ENCODE results near the gene TRAF1.

The TRAF1 gene

DNA sequence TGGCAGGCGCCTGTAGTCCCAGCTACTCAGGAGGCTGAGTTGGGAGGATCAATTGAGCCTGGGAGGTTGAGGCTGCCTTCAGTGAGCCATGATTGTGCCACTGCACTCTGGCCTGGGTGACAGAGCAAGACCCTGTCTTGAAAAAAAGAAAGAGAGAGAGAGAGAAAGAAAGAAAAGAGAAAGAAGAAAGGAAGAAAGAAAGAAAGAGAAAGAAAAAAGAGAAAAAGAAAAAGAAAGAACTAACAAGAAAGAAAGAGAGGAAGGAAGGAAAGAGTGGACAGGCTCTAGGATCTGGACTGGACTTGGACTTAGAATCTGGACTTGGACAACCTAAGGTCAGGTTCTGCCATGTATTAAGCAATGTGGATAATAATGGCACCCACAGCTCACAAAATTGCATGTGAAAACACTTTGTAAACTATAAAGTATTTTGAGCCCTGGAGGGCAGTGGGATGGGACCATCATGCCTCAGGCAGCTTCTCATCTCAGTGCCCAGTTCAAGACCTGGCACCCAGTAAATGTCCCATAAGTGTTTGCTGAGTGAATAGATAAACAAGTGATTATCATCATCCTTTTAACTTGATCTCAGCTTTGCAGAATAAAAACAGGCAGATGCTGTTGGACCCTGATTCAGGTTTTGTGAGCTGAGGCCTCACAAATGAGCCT lies 36.9 kb downstream of the TRAF1 start:
- H3K9me3 ChIP-seq (ENCODE audit: control insufficient read depth, low read depth, low read length): no peaks in the 10 kb centered on the region
- H3K4me3 ChIP-seq (ENCODE audit: low read length): no peak overlapping the region
- H3K27me3 ChIP-seq (ENCODE audit: control insufficient read depth, insufficient read depth, low read length): no peaks in the 10 kb centered on the region
- no peak overlapping the region for H3K27ac ChIP-seq (ENCODE audit: low read length)
- no peaks in the 10 kb centered on the region for H3K36me3 ChIP-seq (ENCODE audit: control insufficient read depth, low read depth, low read length)
- no peaks in the 10 kb centered on the region for H3K4me1 ChIP-seq (ENCODE audit: control insufficient read depth, low read depth, low read length)
- no peak overlapping the region for H3K9ac ChIP-seq (ENCODE audit: low read length)

GRCh38 chr9:120888626-120889025 lies 38.0 kb downstream of the TRAF1 start:
- no peaks in the 10 kb centered on the region for H3K27me3 ChIP-seq (ENCODE audit: control insufficient read depth, insufficient read depth, low read length)
- no peaks in the 10 kb centered on the region for H3K4me1 ChIP-seq (ENCODE audit: control insufficient read depth, low read depth, low read length)
- H3K36me3 ChIP-seq (ENCODE audit: control insufficient read depth, low read depth, low read length): no peaks in the 10 kb centered on the region
- H3K4me3 ChIP-seq (ENCODE audit: low read length): no peak overlapping the region
- no peak overlapping the region for H3K9ac ChIP-seq (ENCODE audit: low read length)
- no peak overlapping the region for H3K27ac ChIP-seq (ENCODE audit: low read length)
- no peaks in the 10 kb centered on the region for H3K9me3 ChIP-seq (ENCODE audit: control insufficient read depth, low read depth, low read length)

DNA sequence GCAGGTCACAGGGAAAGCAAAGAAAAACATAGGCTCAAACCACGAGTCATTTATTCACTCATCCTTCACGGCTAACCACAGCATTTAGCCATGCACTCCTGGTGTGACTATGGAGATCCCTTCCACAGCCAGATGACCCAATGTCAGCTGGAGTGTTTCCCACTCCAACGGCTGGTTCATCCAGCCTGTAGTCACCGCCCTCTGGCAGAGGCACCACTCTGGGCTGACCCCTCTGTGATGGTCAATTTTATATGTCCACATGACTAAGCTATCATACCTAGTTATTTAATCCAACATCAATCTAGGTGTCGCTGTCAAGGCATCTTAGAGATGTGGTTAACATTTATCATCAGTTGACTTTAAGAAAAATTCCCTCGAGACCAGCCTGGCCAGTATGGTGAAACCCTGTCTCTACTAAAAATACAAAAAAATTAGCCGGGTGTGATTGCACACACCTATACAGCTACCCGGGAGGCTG lies 40.1 kb downstream of the TRAF1 start:
- Histone ChIP-seq H3K9me3 (ENCODE audit: control insufficient read depth, low read depth, low read length) (no peaks in the 10 kb centered on the region), H3K36me3 (ENCODE audit: control insufficient read depth, low read depth, low read length) (no peaks in the 10 kb centered on the region), H3K27me3 (ENCODE audit: control insufficient read depth, insufficient read depth, low read length) (no peaks in the 10 kb centered on the region), H3K27ac (ENCODE audit: low read length) (no peak overlapping the region), H3K4me1 (ENCODE audit: control insufficient read depth, low read depth, low read length) (no peaks in the 10 kb centered on the region), H3K9ac (ENCODE audit: low read length) (no peak overlapping the region), H3K4me3 (ENCODE audit: low read length) (no peak overlapping the region)

DNA sequence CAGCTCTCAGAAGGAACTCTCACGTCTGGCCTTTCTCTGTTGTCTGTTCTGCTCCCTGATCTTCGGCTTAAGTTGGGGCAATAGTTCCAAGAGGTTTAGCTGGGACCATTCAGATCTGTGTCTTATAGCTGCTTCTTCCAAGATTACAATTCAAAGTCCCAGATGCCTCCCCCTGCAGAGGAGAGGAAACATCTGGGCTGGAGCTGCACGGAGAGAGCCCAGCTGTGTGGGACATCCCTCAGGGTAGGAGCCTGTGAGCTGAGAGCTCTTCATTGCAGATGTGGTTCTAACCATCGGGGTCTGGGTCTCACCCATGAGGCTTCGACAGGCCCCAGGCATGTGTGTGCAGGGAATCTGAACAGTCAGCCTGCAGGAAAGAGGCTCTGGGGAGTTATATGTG lies 40.6 kb downstream of the TRAF1 start:
- Histone ChIP-seq H3K4me3 (ENCODE audit: low read length) (no peak overlapping the region), H3K4me1 (ENCODE audit: control insufficient read depth, low read depth, low read length) (no peaks in the 10 kb centered on the region), H3K36me3 (ENCODE audit: control insufficient read depth, low read depth, low read length) (no peaks in the 10 kb centered on the region), H3K9ac (ENCODE audit: low read length) (no peak overlapping the region), H3K9me3 (ENCODE audit: control insufficient read depth, low read depth, low read length) (no peaks in the 10 kb centered on the region), H3K27ac (ENCODE audit: low read length) (no peak overlapping the region), H3K27me3 (ENCODE audit: control insufficient read depth, insufficient read depth, low read length) (no peaks in the 10 kb centered on the region)

DNA sequence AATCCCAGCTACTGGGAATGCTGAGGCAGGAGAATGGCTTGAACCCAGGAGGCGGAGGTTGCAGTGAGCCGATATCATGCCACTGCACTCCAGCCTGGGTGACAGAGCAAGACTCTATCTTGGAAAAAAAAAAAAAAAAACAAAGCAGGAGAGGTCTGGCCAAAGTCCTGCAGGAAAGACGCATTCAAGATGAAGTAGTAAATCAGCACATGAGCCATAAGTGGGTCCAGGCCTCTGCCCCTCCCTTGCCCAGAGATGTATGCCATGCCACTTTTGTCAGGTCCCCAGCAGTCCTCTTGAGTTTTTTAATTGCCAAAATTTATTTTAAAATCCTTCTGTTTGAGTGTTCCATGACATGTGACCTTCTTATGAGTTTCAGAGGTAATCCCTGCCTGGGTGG lies 41.1 kb downstream of the TRAF1 start:
- no peak overlapping the region for H3K27ac ChIP-seq (ENCODE audit: low read length)
- H3K9me3 ChIP-seq (ENCODE audit: control insufficient read depth, low read depth, low read length): no peaks in the 10 kb centered on the region
- no peaks in the 10 kb centered on the region for H3K36me3 ChIP-seq (ENCODE audit: control insufficient read depth, low read depth, low read length)
- no peaks in the 10 kb centered on the region for H3K4me1 ChIP-seq (ENCODE audit: control insufficient read depth, low read depth, low read length)
- H3K4me3 ChIP-seq (ENCODE audit: low read length): no peak overlapping the region
- H3K27me3 ChIP-seq (ENCODE audit: control insufficient read depth, insufficient read depth, low read length): no peaks in the 10 kb centered on the region
- no peak overlapping the region for H3K9ac ChIP-seq (ENCODE audit: low read length)

GRCh38 chr9:120883608-120883996 lies 43.0 kb downstream of the TRAF1 start:
- no peak overlapping the region for H3K4me3 ChIP-seq (ENCODE audit: low read length)
- H3K9me3 ChIP-seq (ENCODE audit: control insufficient read depth, low read depth, low read length): no peaks in the 10 kb centered on the region
- peaks cover 4% of the 10 kb centered on the region for H3K4me1 ChIP-seq (ENCODE audit: control insufficient read depth, low read depth, low read length)
- no peaks in the 10 kb centered on the region for H3K27me3 ChIP-seq (ENCODE audit: control insufficient read depth, insufficient read depth, low read length)
- H3K27ac ChIP-seq (ENCODE audit: low read length): no peak overlapping the region
- no peak overlapping the region for H3K9ac ChIP-seq (ENCODE audit: low read length)
- no peaks in the 10 kb centered on the region for H3K36me3 ChIP-seq (ENCODE audit: control insufficient read depth, low read depth, low read length)

DNA sequence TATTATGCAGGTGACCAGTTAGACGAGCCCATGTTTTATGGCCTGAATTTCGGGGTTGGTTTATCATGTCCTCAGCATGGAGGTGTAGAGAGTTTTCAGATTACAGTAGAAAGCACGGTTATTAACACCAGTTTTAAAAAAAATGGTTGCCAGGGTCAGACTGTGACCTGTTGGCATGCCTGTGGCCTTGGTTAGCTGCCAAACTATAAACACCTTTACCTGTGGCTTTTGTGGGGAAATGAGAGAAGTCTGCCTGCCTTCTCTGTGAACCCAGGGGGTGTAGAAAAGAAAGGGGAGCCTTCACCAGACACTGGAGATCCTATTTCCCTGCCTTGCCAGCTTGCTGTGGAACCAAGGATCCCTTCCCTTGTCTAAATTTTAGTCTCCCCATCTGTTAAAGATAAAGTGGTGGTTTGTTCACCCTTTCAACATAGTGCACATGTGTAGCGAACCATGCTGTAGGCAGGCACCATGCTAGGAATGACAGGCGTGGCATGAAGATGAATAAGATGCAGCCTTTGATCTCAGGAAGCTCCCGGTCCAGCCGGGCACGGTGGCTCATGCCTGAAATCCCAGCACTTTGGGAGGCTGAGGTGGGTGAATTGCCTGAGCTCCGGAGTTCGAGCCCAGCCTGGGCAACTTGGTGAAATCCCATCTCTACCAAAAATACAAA lies 43.5 kb downstream of the TRAF1 start:
- no peaks in the 10 kb centered on the region for H3K36me3 ChIP-seq (ENCODE audit: control insufficient read depth, low read depth, low read length)
- peaks cover 6% of the 10 kb centered on the region for H3K4me1 ChIP-seq (ENCODE audit: control insufficient read depth, low read depth, low read length)
- H3K27me3 ChIP-seq (ENCODE audit: control insufficient read depth, insufficient read depth, low read length): peaks cover 2% of the 10 kb centered on the region
- no peaks in the 10 kb centered on the region for H3K9me3 ChIP-seq (ENCODE audit: control insufficient read depth, low read depth, low read length)
- no peak overlapping the region for H3K9ac ChIP-seq (ENCODE audit: low read length)
- H3K4me3 ChIP-seq (ENCODE audit: low read length): no peak overlapping the region
- no peak overlapping the region for H3K27ac ChIP-seq (ENCODE audit: low read length)

GRCh38 chr9:120879446-120879845 lies 47.1 kb downstream of the TRAF1 start:
- peaks cover 20% of the 10 kb centered on the region for H3K4me1 ChIP-seq (ENCODE audit: control insufficient read depth, low read depth, low read length)

DNA sequence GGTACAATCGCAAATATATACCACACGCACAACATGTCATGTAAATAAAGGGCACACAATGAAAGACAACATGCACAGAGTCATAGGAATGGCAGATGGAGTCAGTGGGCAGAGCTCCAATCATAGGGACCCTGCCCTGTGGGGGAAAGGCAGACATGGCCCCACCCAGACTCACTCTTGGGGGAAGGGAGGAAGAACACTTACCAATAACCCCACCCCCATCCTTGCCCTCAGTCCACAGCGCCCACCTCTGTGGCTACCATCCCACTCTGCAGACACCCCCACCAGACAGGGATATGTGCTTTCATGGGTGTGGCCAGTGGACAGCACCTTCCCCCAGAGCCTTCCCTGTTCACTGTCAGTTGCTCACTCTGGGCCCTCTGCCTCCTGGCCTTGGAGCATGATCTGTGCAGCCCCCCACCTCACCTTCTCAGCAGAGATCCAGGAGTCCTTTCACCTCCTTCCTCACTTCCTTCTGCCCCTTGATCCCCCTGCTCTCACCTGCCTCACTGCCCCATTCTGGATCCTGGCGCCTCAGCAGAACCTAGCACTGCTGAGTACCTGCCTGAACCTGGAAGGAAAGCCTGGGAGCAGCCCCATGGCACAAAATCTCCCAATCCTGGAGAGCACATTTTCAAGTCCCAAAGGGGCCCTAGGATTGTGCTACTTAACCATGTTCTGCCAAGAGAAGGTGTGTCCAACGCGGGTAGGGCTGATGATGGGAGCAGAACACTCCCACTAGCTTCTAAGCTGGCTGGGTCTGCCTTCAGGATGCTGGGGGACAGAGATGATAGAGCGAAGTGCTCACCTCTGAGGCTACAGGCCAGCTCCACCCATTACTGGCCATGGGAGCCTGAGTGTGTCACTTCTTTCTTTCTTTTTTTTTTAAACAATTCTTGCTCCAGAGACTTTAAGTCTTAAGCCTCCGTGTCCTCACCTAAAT lies 48.1 kb downstream of the TRAF1 start:
- no peaks in the 10 kb centered on the region for H3K36me3 ChIP-seq (ENCODE audit: control insufficient read depth, low read depth, low read length)
- H3K9me3 ChIP-seq (ENCODE audit: control insufficient read depth, low read depth, low read length): no peaks in the 10 kb centered on the region
- peaks cover 30% of the 10 kb centered on the region for H3K4me1 ChIP-seq (ENCODE audit: control insufficient read depth, low read depth, low read length)
- H3K4me3 ChIP-seq (ENCODE audit: low read length): no peak overlapping the region
- H3K27me3 ChIP-seq (ENCODE audit: control insufficient read depth, insufficient read depth, low read length): peaks cover 18% of the 10 kb centered on the region
- no peak overlapping the region for H3K9ac ChIP-seq (ENCODE audit: low read length)
- H3K27ac ChIP-seq (ENCODE audit: low read length): no peak overlapping the region

More at GRCh38 chr9:120879446-120879845, 47.1 kb downstream of the TRAF1 start:
- Histone ChIP-seq H3K4me3 (ENCODE audit: low read length) (no peak overlapping the region), H3K27ac (ENCODE audit: low read length) (no peak overlapping the region), H3K27me3 (ENCODE audit: control insufficient read depth, insufficient read depth, low read length) (peaks cover 18% of the 10 kb centered on the region), H3K9me3 (ENCODE audit: control insufficient read depth, low read depth, low read length) (no peaks in the 10 kb centered on the region), H3K9ac (ENCODE audit: low read length) (no peak overlapping the region), H3K36me3 (ENCODE audit: control insufficient read depth, low read depth, low read length) (no peaks in the 10 kb centered on the region)

GRCh38 chr9:120877276-120878034 lies 49.1 kb downstream of the TRAF1 start:
- H3K4me3 ChIP-seq (ENCODE audit: low read length): peak overlapping the region; percentile 61
- H3K36me3 ChIP-seq (ENCODE audit: control insufficient read depth, low read depth, low read length): no peaks in the 10 kb centered on the region
- H3K9ac ChIP-seq (ENCODE audit: low read length): no peak overlapping the region
- H3K27ac ChIP-seq (ENCODE audit: low read length): no peak overlapping the region
- peaks cover 18% of the 10 kb centered on the region for H3K27me3 ChIP-seq (ENCODE audit: control insufficient read depth, insufficient read depth, low read length)
- H3K9me3 ChIP-seq (ENCODE audit: control insufficient read depth, low read depth, low read length): no peaks in the 10 kb centered on the region
- H3K4me1 ChIP-seq (ENCODE audit: control insufficient read depth, low read depth, low read length): peaks cover 40% of the 10 kb centered on the region

DNA sequence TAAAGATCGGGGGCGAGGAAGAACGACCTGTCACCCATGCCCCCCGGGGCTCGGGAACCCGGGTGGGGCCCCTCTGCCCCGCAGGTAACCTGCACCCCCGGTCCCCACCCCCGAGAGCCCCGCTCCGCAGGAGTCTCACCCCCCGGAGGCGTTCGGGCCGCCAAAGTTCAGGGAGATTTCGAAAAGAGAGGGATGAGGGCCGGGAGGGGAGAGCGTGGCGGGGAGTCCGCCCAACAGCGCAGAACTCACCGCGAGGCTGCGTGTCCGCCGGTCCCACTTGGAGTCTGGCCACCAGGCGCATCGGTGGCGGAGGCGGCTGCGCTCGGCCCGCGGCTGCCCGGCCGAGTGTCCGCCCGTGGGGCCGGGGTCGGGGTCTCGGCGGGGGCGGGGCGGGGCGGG lies 49.8 kb downstream of the TRAF1 start, which contains the start of gene PHF19:
PHF19 (minus strand) TSS at position 347 of the 399 bp plus-strand sequence. CDS start 2,447 bp downstream, outside the sequence.
- peaks cover 45% of the 10 kb centered on the region for H3K4me1 ChIP-seq (ENCODE audit: control insufficient read depth, low read depth, low read length)
- H3K9ac ChIP-seq (ENCODE audit: low read length): peak within 1 kb of the TSS; percentile 66
- no peaks in the 10 kb centered on the region for H3K9me3 ChIP-seq (ENCODE audit: control insufficient read depth, low read depth, low read length)
- H3K36me3 ChIP-seq (ENCODE audit: control insufficient read depth, low read depth, low read length): no peaks in the 10 kb centered on the region
- peak within 1 kb of the TSS; percentile 78 for H3K4me3 ChIP-seq (ENCODE audit: low read length)
- no peak within 1 kb of the TSS for H3K27ac ChIP-seq (ENCODE audit: low read length)
- peaks cover 18% of the 10 kb centered on the region for H3K27me3 ChIP-seq (ENCODE audit: control insufficient read depth, insufficient read depth, low read length)

Measured in iPS-18a (cell line).